ENCODE measurements around the gene PLCB1.
"Not testable (repeated sequence)": the region's sequence is repeated elsewhere in the genome, so short reads cannot be mapped to it uniquely, and the experiment has no call there.

Gene PLCB1

DNA sequence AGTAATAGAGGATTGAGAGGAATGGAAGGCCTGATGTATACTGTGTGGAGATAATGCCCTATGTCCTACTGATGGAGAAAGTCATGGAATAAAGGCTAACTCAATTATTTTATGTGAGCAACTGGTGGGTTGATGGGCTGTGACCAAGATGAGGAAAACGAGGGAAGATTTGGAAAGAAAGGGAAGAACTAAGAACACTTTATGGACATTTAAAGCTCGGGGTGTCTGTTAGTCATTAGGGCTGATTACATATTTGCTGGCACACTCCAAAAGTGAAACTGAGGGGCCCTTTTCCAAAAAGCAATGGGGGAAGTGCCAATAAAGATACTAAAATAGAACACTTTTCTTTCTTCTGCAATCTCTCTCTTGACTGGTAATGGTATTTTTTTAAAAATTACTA lies 439.5 kb downstream of the PLCB1 start:
- DNase-seq = no peak

DNA sequence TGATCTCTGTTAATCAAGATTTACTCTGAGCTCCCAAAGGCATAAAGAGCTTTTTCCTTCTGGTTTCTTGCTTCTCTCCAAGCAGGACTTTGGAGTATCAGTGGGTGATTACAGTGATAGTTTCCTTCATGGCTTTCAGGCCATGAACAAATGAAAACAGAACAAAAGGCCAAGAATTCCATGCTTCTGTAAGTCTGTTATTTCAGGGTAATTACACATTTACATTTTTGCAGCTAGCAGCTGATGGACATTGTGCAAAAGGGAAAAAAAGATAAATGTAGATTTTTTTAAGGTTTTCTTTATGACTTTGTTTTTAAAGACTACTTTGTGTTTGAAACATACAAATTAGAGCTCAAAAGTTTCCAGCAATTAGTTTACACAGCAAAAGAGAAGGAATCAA lies 441.6 kb downstream of the PLCB1 start:
- no peak for DNase-seq

DNA sequence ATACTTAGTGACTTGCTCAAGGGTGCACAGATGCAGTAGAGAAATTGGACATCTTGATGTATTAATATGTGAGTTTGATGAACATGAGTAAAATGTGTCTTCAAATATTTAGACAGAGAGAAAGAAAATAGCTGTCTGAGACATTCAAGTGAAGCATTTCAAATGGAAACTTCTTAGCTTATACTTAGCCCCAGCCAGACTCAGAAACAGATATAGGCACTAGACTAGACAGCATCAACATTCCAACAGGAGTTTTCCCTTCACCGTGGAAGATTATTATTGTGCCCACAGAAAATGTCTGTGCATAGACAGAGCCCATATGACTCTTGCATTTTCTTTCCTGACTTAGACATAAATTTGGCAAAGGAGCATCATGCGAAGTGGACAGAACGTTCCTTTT lies 443.0 kb downstream of the PLCB1 start:
- no peak for DNase-seq

DNA sequence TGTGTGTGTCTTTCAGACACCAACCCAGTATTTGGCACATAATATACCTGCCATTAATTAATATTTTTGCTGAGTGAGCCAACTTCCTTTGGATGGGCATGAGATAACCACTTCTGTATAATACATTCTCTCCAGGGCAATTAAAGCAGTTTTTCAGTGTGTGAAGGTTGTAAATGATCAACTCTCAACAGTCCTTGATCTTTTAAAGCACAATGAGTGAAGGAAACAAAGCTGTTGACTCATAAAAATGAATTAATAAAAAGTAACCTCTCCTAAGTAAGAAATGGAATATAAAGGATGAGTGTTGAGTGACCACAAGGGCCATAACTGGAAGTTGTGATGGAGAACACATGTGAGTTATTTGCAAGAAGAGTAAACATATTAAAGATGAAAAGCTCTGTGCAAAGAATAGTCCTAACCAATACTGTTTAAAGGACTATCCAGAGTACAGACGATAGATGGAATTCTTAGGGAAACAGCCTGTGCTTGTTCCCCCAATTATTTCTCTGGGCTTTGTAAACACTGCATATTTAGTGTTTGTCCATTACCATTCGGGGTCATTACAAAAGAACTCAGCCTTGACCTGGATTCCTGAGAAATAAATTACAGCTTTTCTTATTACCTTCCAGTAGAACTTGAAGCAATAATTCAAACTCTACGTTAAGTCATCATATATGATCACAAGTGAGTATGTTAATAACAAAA lies 446.2 kb downstream of the PLCB1 start:
- DNase-seq = no peak

DNA sequence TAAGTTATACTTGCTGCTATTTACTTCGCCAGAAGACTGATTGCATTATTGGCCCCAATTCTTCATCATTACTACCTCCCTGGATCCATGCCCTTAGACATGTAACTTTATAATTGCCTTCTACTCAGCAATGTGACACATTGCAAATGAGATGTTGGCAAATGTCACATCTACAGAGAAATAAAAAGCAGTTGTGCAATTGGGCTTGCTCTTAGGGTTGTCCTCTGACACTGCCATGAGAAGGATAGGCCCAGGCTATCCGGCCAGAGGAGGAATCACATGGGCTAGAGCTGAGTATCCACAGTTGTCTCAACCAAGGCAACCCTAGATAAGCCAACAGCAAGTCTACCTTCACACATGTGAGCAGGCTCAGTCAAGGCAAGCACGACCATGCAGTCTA lies 447.0 kb downstream of the PLCB1 start:
- no peak for DNase-seq

DNA sequence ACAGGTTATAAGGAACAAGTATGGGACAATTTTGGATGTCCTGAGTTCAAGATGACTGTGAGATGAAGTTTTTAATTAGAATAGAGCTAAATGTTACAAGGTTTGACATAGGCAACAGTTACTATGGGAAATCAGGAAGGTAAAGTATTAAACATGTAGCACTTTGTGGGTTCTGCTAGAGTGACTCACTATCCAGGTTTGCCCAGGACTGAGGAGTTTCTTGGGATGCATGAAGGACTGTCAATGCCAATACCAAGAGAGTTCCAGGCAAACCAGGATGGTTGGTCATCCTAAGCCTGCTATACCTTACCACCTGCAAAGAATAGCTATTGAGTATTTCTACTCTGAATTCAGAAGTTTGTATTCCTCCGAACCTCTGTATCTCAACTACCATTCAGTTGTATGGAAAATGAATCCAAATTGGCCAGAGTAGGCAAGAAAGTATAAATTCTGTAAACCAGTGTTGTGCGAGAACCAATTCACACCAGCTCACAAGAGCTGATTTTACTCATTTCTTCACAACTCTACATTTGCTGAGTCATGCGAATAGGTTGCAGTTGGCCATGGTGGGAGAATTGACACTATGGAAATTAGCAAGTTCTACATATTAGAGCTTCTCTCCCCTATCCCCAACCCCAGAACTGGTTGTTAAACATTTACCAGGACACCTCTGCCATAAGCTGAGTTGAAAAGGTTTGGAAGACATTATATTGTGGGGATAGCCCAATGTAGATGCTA lies 449.5 kb downstream of the PLCB1 start:
- DNase-seq = no peak

DNA sequence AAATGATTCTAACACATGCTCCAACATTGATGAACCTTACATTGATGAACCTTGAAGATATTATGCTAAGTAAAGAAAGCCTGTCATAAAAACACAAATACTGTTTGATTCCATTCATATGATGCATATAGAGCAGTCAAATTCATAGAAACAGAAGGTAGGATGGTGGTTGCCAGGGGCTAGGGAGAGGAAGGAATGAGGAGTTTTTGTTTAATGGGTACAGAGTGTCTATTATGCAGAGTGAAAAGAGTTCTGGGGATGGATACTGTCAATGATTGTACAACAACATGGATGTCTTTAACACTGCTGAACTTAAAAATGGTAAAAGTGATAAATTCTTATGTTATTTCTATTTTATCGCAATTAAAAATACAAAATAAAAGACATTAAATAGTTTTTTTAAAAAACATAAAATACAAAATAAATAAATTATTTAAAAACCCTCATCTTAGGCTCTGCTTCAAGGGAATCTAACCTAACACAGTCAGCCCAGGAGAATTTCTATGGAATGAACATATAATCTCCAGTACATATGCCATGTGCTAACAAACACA lies 451.0 kb downstream of the PLCB1 start:
- DNase-seq = no peak

DNA sequence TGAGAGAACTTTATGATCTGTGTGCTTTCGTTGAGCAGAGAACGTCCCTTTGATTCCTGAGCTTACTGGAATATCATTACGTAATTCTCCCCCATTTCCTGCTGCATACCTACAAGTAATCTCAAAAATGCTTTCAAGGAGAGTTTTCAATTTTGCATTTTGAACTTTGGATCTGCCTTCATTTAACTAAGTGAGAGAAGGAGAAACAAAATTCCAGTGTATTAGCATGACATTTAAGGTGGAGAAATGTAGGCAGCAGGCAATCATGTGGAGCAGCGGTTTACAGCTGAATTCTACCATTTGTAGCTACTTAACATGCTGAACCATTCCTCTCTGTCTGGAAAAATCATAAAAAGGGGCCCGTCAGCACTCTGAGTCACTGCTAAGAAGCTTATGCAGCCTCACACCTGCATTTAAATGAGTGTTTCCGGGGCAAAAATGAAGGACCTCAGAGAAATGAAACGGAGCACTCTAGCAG lies 451.5 kb downstream of the PLCB1 start:
- no peak for DNase-seq

DNA sequence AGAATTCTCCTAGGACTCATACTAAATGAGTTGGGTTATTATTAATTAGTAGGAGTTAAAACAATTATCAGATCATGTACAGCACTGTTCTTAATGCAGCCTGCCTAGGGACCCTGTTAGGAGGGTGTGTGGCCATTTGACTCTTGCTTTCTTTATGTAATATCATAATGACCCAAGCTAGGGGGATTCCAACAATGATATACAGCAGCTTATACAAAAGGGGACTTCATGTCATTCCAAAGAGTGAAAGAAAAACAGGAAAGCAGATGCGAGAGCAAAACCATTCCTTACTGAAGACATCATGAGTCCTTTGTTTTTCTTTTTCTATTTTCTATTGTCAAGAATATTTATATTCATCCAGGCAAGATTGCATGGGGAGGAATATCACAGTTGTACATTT lies 455.2 kb downstream of the PLCB1 start:
- DNase-seq = no peak

DNA sequence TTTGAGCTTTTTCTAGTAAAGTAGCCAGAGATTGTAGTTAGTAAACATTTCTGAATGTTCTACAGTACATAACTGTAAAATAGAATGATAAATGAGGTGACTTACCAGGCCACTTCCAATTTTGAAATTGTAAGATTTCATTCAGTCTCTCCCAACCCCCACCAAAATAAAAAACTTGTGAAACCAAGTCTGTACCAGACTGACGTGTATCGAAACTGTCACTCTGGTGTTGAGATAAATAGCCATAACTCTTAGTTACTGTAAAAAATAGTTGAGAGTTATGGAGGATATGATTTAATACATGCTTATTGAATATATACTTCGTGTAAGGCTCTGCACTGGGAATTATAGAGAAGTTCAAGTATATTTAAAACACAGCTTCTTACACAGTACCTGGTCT lies 455.7 kb downstream of the PLCB1 start:
- no peak for DNase-seq

DNA sequence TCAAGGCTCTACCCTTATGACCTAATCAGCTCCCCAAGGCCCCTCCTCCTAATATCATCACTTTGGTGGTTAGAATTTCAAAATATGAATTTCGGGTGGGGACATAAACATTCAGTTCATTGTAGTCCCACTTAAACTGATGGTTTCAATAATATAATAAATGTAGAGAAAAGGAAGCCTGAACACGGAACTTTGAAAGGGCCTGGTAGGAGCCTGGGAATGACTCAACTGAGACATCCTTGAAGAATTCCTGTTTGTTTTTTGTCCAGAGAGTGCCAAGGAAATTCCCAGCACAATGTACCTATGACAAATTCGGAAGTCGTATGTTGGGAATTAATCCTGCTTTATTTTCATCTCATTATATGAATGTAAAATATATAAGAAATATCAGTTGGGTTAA lies 457.9 kb downstream of the PLCB1 start:
- no peak for DNase-seq

DNA sequence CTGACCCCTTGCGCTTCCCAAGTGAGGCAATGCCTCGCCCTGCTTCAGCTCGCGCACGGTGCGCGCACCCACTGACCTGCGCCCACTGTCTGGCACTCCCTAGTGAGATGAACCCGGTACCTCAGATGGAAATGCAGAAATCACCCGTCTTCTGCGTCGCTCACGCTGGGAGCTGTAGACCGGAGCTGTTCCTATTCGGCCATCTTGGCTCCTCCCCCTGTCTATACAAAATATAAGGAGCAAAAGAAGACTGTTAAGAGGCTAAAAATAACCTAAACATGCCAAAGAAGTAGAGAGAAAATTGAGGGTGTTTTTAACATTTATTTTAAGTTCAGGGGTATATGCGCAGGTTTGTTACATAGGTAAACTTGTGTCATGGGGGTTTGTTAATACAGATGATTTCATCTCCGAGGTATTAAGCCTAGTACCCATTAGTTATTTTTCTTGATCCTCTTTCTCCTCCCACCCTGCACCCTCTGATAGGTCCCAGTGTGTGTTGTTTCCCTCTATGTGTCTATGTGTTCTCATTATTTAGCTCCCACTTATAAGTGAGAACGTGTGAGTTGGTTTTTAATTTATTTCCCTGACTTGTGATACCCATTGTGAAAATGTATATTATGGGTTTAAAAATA lies 469.0 kb downstream of the PLCB1 start:
- not testable (repeated sequence) for DNase-seq

DNA sequence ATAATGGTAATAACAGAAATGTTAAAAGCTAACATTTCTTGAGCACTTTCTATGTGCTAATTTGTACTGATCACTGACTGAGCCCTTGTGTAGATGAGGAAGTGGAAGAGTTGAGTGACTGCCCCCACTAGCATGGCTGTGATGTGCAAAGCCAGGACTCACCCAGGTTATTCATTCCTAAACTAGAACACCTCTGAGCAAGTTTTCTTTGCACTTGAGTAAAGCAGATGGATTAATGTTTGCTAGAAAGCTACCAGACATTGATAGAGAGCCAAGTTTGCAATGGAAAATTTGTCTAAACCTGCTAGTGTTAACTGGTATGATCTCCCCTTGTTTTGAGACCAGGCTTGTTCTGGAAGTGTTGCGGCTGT lies 469.5 kb downstream of the PLCB1 start:
- DNase-seq = no peak

DNA sequence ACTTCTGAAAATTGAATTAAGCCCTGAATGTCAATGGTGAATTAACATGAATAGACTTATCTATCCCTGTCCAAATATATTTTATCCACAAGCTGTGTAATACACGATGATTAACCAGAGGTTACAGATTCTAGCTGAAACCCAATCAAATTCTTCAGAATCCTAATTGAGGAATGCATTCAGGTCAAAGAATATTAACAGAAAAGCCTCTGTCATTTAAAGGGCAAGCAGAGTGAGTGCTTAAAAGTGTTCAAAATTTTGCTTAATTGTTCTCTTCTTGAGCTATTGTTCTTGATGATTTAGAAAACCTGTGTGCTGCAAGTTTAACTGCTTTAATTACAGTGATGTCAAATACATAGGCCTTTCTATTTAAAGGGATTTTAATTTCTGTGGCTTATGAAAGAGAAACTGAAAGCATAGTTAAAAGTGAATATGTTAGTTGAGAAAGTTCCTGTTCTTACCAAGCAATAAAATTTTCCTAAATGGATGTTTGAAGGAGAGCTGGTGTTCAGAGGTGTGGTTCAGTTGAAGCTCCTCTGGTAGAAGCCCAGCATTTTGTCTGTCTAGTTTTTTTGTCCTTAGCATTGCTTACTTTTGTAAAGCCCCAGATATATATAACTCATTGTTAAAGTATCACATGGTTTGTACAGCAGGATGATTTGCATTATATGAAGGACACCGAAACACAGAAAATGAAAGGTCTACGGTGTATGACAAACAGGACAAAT lies 470.5 kb downstream of the PLCB1 start:
- DNase-seq = no peak

DNA sequence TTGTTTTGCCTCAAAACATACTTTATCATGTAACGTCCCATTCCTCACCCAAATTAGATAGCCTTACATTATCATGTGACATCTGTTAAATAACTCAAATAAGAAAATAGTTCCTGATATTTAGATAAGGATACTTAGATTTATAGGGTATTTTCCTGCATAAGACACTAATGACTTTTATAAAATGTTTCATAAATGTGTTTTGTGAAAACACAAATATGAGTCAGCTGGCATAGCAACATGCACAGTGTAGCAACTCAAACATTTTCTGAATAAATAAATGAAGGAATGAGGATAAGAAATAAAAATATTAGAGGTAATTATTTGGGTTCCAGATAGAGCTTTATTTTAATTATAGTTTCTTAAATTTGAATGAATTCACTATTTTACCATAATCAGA lies 476.4 kb downstream of the PLCB1 start:
- DNase-seq = no peak

DNA sequence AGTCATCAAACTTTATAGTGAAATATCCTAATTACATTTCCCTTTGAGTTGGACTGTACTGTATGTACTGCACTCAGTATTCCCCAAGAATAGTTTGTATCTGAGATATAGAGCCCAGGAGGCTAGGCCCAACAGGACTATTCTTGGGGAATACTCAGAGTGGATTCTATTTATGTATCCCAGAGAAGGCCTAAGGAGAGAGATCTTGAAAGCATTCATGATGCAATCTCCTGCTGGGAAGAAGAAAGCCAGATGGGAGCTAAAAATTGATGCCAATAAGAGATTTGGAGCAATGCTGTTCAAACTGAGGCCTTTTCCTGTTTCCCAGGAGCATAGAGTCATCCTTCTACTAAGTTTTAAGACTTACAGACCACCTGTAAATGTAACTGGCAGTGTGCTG lies 484.7 kb downstream of the PLCB1 start:
- DNase-seq = no peak

DNA sequence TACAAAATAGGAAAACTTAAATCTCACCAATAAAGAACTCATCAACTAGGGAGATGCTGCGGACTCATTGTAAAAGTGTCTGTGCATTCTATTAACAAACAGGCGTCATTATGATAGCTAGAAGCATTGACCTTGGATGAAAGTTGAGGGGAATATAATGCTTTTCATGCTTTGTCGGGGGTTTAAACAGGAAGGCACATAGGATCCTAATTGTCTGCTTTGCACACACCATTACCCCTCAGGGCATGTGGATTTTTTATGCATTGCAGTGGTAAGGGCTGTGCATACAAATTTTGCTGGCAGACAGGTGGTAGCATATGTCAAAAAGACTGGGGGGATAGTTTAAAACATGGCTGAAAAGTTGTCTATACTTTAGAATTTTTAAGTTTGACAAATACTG lies 488.9 kb downstream of the PLCB1 start:
- no peak for DNase-seq

DNA sequence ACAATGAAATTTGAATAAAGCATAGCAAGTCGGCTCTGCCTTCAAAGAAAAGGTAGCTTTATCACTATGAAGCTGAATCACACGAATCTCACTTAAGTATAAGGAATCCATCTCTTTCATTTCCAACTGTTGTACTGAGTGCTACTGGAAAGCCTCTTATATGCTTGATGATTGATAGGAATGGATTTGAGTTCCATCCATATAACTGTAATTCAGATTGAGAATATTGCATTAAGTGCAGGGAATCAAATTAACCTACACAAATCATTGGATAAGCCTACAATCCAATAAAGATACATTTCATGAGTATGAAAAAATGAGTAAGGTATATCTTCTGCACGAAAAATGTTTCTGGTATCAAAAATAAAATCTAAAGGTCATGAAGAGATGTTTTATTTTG lies 492.0 kb downstream of the PLCB1 start:
- DNase-seq = no peak

DNA sequence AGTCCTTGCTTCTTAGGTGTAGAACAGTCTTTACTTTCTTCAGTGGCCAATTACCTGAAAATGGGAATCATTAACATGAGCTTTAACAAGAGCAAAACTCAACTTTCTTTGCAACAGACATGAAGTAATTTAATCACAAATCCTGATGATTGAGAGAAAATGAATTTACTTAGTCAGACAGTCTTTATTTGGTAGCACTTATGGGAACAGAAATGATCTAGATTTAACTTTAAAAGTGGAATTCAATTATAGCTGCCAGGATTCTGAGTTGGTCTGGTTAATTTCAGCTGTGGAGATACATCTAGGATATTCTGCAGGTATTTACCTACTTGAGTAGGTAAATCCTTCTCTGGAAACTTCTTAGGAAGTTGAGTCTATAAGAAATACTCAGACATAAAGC lies 492.6 kb downstream of the PLCB1 start:
- no peak for DNase-seq

DNA sequence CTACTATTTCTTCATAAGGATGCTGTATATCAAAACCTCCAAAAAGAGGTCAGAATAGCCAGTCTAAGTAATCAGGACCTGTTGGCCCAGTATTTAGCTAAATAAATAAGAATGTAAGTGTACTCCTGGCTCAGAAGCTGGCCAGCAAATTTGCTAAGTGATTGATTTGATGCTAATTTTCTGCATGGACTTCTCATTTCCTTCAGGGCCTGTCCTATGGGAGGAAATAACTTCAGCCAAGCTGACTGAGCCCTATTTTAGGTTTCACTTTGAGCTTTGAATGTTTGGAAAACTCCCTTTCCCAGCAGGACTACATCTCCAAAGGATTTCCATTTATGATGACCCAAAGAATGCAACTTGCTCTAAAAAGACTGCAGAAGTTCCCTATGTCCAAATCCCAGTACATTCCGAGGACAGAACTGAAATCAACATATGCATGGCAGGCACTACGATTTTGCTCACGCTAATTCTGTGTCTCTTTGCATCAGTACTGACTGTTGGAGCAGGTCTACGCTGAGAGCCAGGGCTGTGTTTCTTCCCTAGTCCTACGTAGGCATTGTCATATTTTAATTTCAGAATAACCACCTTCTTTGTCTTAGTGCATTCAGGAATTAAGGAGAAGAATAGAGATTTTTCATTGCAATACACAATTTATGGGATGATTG lies 495.4 kb downstream of the PLCB1 start:
- no peak for DNase-seq

DNA sequence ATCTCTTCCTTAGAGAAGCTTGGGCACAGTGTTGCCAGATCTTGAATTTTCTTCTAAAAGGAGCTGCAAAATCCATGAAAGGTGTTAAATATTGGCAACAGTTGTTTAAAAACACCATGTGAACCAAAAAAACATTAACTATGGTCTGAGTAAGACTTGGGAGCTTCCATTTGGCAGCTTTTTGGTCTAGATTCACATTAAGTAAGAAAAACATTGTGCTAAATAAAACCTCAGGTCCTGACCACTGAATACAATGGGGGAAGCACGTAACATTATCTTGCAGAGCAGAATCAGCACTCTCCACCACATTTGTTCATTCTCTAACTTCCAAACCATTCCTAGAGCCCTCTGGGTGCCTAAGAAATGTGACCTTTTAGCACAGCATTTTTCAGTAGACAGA lies 499.2 kb downstream of the PLCB1 start:
- DNase-seq = no peak

DNA sequence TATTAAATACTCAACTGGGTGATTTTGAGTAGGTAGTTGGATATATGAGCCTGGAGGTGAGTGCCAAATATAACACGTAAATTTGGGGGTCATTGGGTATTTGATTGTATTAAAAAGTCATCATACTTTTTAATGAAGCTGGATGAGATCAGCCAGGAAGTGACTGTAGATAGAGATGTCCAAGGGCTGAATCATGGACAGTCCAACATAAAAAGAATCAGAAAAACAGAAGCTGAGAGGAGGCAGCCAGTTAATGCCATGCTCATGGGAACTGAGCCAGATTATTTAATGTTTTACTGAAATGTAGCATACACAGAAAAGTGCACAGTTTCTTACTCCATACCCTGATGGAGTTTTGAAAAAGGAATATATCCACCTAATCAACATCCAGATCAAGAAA lies 501.3 kb downstream of the PLCB1 start:
- DNase-seq = no peak

Measured in NCI-H2029 (cell line).